Psoas muscle (tissue), 8 donors: Measurements from ENCODE around the gene KCNJ4. TPM values are rescaled to one million over a fixed set of nuclear protein-coding genes. Genes with fewer than 3 reads are reported as not detected.

Source experiments
- ATAC-seq, 4 donors: fragments of 200-7000 bp; cut with Tn5 transposase; one replicate each; pipeline ENCODE4 v1.9.1; 2020; ENCODE audit warnings: moderate library complexity in 3 of 4, mild to moderate bottlenecking in 2 of 4
- DNase-seq, 2 donors: peaks; one replicate each; pipeline ENCODE4 v3.0.0-alpha.2; 2020
- H3K27ac ChIP-seq: fragments of 200-600 bp; one replicate; pipeline ENCODE4 v1.8.0; 2022
- H3K27me3 ChIP-seq, 3 donors: fragments of 200-600 bp in 1 of 3; one replicate each; pipeline versions ENCODE4 v1.6.1 to v1.8.0; 2013 to 2022; ENCODE audit warnings: low read length in 2 of 3, mild to moderate bottlenecking in 2 of 3, moderate library complexity in 1 of 3; ENCODE audit not compliant: insufficient read depth in 3 of 3
- H3K36me3 ChIP-seq, 2 donors: fragments of 200-600 bp in 1 of 2; one replicate each; pipeline versions ENCODE4 v1.6.1 to v1.8.0; 2013 to 2022; ENCODE audit warnings: low read depth in 1 of 2, mild to moderate bottlenecking in 1 of 2, moderate library complexity in 1 of 2; ENCODE audit not compliant: insufficient read depth in 1 of 2
- H3K4me1 ChIP-seq: fragments of 200-600 bp; one replicate; pipeline ENCODE4 v1.8.0; 2022
- H3K4me3 ChIP-seq: fragments of 200-600 bp; one replicate; pipeline ENCODE4 v1.8.0; 2022; ENCODE audit warnings: mild to moderate bottlenecking
- H3K9me3 ChIP-seq: fragments of 200-600 bp; one replicate; pipeline ENCODE4 v1.8.0; 2022
- WGBS, 3 donors: extraction: QIAGEN DNeasy Blood & Tissue Kit; methylation state at CpG; one replicate each; pipeline versions ENCODE4 v1.1.6 to v1.1.7; 2013; 5-methylcytosine and 5-hydroxymethylcytosine counted together
- intact Hi-C, 2 donors: fragments of 100-400 bp; cut with DNase I; formaldehyde crosslinking; loops; one replicate each; pipeline versions ENCODE4 v1.11.0 to v1.14.2; 2022
- polyA plus RNA-seq, 3 donors: library from polyadenylated mRNA; stranded (reverse); fragments of 200-250 nt; gene quantifications; one replicate each; pipeline ENCODE4 v1.2.3, GENCODE V29; 2013
- total RNA-seq, 4 donors: library from RNA; stranded (reverse); fragmentation: NEBNext Ultra II Directional in 2 of 4; extraction: Animal tissue kit (Norgen Biotek cat#: 25700) in 2 of 4; gene quantifications; one replicate each; pipeline versions ENCODE4 v1.2.1 to v1.2.4, GENCODE V29; 2021 to 2023
- TF ChIP-seq, protein P1 (sequence below): fragments of 200-600 bp; IDR thresholded peaks from one replicate; pipeline ENCODE4 v1.8.0; 2022; ENCODE audit warnings: antibody characterized with exemption
- donor health status: healthy with polysubstance abuse.
- donor health status: DM: no; HTN: no; CAD: no; lungs with moderate emphysema.
- donor health status: Bipolar disorder and iron deficiency.
- donor health status: healthy.
- donor health status: DM: yes; HTN: yes; CAD: no.
- donor health status: DM: no; HTN: no; CAD: no.
- donor health status: DM: no; HTN: no; CAD: no.
- donor health status: DM: yes; HTN: yes; CAD: no.

Gene KCNJ4
- total and polyA plus RNA-seq, 7 donors: 0.01 TPM; not detected in 6

DNA sequence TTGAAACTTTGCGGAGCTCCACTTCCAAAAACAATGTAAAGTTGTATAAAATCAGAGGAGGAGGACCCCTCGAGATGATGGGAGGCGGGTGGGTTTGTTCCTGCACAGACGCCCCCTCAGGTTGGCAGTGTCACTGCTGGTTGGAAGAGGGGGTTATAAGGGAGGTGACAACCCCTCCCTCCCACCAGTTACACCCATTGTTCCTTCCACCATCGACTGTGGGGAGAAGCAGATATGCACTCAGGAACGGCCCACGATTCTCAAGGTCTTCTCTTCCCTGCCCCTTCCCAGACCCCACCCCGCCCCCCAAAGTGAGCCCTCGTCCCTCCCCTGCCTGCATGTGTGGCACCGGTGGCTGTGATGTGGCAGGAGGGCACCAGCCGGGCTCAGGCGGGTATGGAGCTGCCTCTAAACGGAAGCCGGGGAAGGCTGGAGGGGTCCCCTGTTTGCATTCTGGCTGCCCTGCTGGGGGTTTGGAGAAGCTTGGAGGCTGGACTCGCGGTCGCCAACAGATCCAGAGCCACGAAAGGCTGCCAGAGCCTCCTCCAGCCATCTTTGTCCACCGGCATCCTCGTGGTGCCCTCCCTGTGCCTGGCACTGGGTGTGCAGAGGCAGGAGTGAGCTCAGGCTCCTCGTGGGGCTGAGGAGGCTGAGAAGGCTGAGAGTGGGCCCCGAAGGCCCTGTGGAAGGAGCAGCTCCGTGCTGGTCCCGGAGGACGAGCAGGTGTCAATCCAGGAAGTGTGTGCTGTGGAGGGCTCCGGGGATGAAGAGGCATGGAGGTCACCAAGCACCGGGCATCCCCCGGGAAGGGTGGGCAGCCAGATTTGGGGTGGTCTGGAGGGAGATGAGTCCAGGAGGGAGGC lies 13.7 kb upstream of the KCNJ4 start:
- intact Hi-C loops: no loop called here
- H3K36me3 ChIP-seq: no peaks in the 10 kb centered on the region
- no peak overlapping the region for H3K27ac ChIP-seq
- no peaks in the 10 kb centered on the region for H3K4me1 ChIP-seq
- TF ChIP-seq, protein P1, sequence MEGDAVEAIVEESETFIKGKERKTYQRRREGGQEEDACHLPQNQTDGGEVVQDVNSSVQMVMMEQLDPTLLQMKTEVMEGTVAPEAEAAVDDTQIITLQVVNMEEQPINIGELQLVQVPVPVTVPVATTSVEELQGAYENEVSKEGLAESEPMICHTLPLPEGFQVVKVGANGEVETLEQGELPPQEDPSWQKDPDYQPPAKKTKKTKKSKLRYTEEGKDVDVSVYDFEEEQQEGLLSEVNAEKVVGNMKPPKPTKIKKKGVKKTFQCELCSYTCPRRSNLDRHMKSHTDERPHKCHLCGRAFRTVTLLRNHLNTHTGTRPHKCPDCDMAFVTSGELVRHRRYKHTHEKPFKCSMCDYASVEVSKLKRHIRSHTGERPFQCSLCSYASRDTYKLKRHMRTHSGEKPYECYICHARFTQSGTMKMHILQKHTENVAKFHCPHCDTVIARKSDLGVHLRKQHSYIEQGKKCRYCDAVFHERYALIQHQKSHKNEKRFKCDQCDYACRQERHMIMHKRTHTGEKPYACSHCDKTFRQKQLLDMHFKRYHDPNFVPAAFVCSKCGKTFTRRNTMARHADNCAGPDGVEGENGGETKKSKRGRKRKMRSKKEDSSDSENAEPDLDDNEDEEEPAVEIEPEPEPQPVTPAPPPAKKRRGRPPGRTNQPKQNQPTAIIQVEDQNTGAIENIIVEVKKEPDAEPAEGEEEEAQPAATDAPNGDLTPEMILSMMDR: no peak
- peak in 2 of 4 donors; percentile 13 to 26 for ATAC-seq
- H3K9me3 ChIP-seq: no peaks in the 10 kb centered on the region
- peak overlapping the region; percentile 69 for H3K4me3 ChIP-seq
- no peak for DNase-seq
- peaks cover 0 to 28% (median 2%) of the 10 kb centered on the region in 3 donors for H3K27me3 ChIP-seq
- 64 to 71% (median 68%) methylated on average over 26 to 28 of the region's 28 CpGs for WGBS, 3 donors

DNA sequence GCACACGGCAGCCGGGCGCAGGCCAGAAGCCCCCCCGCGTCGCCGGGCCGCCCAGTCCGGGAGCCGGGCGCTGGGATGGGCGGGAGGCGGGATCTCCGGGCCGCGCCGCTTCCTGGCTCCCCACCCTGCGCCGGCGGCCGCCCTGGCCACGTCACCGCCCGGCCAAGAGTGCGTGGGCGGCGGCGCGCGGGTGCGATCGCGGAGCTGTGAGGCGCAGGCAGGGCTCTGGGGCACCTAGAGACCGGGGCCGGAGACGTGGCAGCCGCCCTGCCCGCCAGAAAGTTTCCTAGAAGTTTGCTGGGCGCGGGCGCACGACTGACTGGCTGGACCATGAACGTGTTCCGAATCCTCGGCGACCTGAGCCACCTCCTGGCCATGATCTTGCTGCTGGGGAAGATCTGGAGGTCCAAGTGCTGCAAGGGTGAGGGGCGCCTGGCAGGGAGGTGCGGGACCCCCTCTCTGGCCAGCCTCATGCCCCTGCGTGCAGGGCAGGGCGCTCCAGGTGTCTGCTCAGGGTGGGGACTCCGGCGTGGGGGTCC lies 13.0 kb upstream of the KCNJ4 start, which contains the start of gene KDELR3:
Gene KDELR3 (plus strand): TSS at position 193 of the 539 bp plus-strand sequence. CDS start 138 bp downstream, at position 331.
- H3K9me3 ChIP-seq: no peaks in the 10 kb centered on the region
- H3K4me1 ChIP-seq: no peaks in the 10 kb centered on the region

DNA sequence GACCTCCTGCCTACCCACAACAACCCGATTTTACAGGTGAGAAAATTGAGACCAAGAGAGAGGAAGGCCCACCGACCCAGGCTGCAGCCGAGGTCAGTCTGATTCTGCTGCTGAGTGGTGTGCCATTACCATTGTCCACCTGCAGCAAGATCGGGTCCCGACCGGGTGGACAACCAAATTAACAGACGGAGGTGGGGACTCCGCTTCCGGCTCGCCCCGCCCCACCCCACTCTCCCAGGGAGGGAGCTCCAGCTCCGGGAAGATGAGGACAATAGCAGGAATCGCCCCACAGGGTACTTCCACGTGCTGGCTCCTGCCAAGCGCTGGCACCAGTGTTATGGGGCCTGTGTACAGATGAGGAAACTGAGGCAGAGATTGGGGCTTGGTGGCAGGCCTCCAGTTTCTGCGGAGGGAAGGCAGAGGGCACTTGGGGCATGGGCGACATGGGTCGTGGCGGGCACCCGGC lies 12.5 kb upstream of the KCNJ4 start:
- WGBS, 3 donors: 15 to 22% (median 19%) methylated on average over 17 to 20 of the region's 20 CpGs
- H3K4me3 ChIP-seq: peak overlapping the region; percentile 69
- DNase-seq (peak in 1 of 2 donors; percentile 27), ATAC-seq (peak in 2 of 4 donors; percentile 13 to 19)
- TF ChIP-seq, protein P1: no peak
- H3K36me3 ChIP-seq: no peaks in the 10 kb centered on the region
- no peaks in the 10 kb centered on the region for H3K4me1 ChIP-seq
- H3K9me3 ChIP-seq: no peaks in the 10 kb centered on the region
- intact Hi-C loops: no loop called here
- H3K27ac ChIP-seq: no peak overlapping the region
- peaks cover 0 to 37% (median 2%) of the 10 kb centered on the region in 3 donors for H3K27me3 ChIP-seq

More for the DNA sequence above, 13.0 kb upstream of the KCNJ4 start, which contains the start of gene KDELR3:
- peak; percentile 73 to 75 for DNase-seq
- Histone ChIP-seq H3K36me3 (no peaks in the 10 kb centered on the region), H3K4me3 (peak within 1 kb of the TSS; percentile 69), H3K27me3 (peaks cover 0 to 35% (median 2%) of the 10 kb centered on the region in 3 donors), H3K27ac (peak within 1 kb of the TSS; percentile 36)
- 1 to 3% (median 1%) methylated on average over 44 to 53 of the region's 53 CpGs for WGBS, 3 donors
- peak; percentile 67 to 77 (median 72) for ATAC-seq
- TF ChIP-seq, protein P1: no peak
- intact Hi-C loops: no loop called here

DNA sequence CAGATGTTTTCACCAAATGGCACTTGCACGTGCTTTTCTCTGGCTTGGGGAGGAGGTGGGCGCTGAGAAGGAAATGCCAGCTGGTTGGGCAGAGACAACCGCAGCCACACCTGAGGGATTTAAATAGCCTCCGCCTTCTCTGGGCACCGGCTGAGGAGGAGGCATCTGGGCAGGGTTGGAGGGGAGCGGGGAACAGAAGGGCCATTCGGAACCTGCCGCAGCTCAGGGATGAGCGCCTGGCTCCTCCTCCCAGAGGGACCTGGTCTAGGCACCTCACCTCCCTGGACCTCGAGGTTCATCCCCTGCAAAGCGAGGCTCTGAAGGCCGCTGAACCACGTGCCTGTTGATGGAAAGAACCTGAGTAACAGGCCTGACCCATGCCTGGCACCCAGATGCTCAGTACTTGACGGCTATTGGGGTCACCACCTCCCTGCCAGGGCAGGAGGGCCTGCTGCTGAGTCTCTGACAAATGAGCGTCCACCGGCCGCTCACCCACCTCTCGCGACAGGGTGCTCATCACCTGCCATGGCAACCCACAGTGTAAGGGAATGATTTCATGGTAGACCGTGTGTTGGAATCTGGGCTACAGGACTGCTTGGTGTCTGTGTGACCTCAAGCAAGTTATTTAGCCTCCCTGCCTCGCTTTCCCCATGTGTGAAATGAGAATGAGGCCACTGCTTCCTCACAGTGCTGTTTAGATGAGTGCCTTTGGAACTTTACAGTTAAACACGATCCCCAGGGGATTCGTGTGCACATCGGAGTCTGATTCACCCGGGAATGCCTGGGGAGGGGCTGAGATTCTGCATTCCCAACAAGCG lies 10.9 kb upstream of the KCNJ4 start:
- Histone ChIP-seq H3K36me3 (no peaks in the 10 kb centered on the region), H3K4me3 (no peak overlapping the region), H3K4me1 (peaks cover 9% of the 10 kb centered on the region), H3K9me3 (no peaks in the 10 kb centered on the region), H3K27ac (no peak overlapping the region), H3K27me3 (peaks cover 0 to 51% (median 4%) of the 10 kb centered on the region in 3 donors)
- TF ChIP-seq, protein P1: no peak
- intact Hi-C loops: no loop called here
- no peak for ATAC-seq
- peak in 1 of 2 donors; percentile 46 for DNase-seq
- WGBS, 3 donors: 65 to 74% (median 68%) methylated on average over 23 to 26 of the region's 26 CpGs
